MM.1S (cell line): ENCODE measurements around the gene EEF2KMT.

Experiments used
- CTCF ChIP-seq: fragments of 300-600 bp; sonication (generic); IDR thresholded peaks from 2 replicates; pipeline ENCODE4 v1.5.1; 2016; ENCODE audit warnings: antibody characterized with exemption, low read length, mixed read lengths
- EZH2 ChIP-seq: fragments of 300-600 bp; sonication (generic); optimal IDR thresholded peaks from 2 replicates; pipeline ENCODE3; 2017; ENCODE audit warnings: low read depth, mild to moderate bottlenecking, antibody characterized with exemption, low read length, mixed read lengths
- EZH2phosphoT487 ChIP-seq: fragments of 300-600 bp; sonication (generic); IDR thresholded peaks from 2 replicates; pipeline ENCODE4 v1.6.1; 2018; ENCODE audit warnings: antibody characterized with exemption, low read length

GRCh38 chr16:5073279-5073629, 24.3 kb downstream of the EEF2KMT start:
- TF ChIP-seq CTCF (no peak), EZH2 (no peak), EZH2phosphoT487 (no peak)
